GM19372 (cell line): ENCODE data around the gene SEMA3D.
"Not testable (repeated sequence)": the region's sequence is repeated elsewhere in the genome, so short reads cannot be mapped to it uniquely, and the experiment has no call there.

Source experiments
- ATAC-seq: cut with Tn5 transposase; IDR thresholded peaks from one replicate; pipeline ENCODE4 v1.9.1; 2021; ENCODE audit warnings: mild to moderate bottlenecking, low read depth, moderate library complexity; ENCODE audit not compliant: unreplicated experiment

The SEMA3D gene

GRCh38 chr7:85006754-85007153, 180.1 kb downstream of the SEMA3D start:
- ATAC-seq: no peak

DNA sequence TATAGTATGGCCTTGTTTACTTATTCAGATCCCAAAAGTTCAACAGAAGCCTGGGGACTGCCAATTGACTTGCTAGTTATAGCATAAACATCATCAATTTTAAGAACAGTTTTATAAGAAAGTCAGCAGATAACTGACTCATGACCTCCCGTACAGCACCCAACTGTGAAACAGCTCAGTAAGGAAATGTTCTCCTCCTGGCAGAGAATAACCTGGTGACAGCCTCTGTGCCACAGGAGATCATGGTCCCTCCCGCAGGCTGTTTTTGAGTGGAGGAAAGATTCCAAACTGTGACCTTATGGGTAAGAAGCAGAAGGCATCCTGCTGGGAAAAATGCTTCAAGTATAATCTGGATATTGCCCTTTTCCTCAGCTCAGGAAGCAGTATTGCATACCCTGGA, 182.5 kb downstream of the SEMA3D start:
- ATAC-seq: no peak

GRCh38 chr7:85001495-85002345, 185.1 kb downstream of the SEMA3D start:
- no peak for ATAC-seq

- no peak for ATAC-seq
Observed at GRCh38 chr7:85000735-85001350, 186.0 kb downstream of the SEMA3D start.

- ATAC-seq: no peak
Observed at GRCh38 chr7:84999450-84999849, 187.4 kb downstream of the SEMA3D start.

GRCh38 chr7:84998665-84999064, 188.2 kb downstream of the SEMA3D start:
- no peak for ATAC-seq

- no peak for ATAC-seq
Observed at GRCh38 chr7:84997626-84998025, 189.2 kb downstream of the SEMA3D start.

DNA sequence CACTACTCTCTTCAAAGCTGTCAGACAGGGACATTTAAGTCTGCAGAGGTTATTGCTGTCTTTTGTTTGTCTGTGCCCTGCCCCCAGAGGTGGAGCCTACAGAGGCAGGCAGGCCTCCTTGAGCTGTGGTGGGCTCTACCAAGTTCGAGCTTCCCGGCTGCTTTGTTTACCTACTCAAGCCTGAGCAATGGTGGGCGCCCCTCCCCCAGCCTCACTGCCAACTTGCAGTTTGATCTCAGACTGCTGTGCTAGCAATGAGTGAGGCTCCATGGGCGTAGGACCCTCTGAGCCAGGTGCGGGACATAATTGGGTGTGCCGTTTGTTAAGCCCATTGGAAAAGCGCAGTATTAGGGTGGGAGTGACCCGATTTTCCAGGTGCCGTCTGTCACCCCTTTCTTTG, 193.9 kb downstream of the SEMA3D start:
- not testable (repeated sequence) for ATAC-seq

GRCh38 chr7:84985073-84985784, 201.6 kb downstream of the SEMA3D start:
- ATAC-seq: no peak

DNA sequence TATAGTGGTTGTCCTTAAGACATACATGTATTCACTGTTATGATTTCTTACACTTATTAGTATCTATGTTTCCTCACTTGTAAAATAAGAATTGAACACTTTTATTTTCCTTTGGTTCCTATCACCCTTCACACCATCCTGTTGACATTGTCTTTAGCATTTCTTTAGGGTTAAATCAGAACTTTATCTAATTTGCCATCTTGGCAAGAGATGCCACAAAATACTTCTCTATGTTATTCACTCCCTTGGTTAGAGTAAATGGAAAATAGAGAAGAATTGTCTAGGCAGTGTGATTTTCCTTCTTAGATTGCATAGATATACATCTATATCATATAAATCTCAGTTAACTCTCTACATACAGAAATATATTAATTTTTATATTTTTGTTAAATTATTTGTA, 204.7 kb downstream of the SEMA3D start:
- no peak for ATAC-seq

- no peak for ATAC-seq
Observed at GRCh38 chr7:84981055-84981976, 205.5 kb downstream of the SEMA3D start.

GRCh38 chr7:84975586-84976185, 211.2 kb downstream of the SEMA3D start:
- no peak for ATAC-seq

GRCh38 chr7:84971360-84971759, 215.5 kb downstream of the SEMA3D start:
- no peak for ATAC-seq

GRCh38 chr7:84970670-84971069, 216.2 kb downstream of the SEMA3D start:
- no peak for ATAC-seq

GRCh38 chr7:84953234-84953633, 233.6 kb downstream of the SEMA3D start:
- ATAC-seq: no peak

GRCh38 chr7:84950836-84951235, 236.0 kb downstream of the SEMA3D start:
- ATAC-seq: no peak

DNA sequence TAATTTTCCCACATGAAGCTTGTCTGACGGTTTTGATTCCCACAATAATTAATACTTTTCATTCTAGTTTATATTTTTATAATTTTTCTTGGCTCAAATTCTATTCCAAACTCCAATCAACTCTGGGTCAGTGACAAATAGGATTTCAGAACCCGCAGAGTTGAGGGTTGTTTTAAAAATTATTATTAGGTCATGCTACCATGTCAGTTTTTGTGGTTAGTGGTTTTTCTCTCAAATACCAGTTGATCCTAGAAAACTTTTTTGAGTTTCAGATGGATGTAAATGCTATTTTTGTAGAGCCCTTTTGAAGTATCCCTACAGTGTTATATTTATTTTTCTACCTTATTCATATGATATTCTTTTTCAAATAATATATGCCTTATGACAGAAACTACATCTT, 237.4 kb downstream of the SEMA3D start:
- ATAC-seq: no peak

GRCh38 chr7:84949067-84949466, 237.8 kb downstream of the SEMA3D start:
- ATAC-seq: no peak

DNA sequence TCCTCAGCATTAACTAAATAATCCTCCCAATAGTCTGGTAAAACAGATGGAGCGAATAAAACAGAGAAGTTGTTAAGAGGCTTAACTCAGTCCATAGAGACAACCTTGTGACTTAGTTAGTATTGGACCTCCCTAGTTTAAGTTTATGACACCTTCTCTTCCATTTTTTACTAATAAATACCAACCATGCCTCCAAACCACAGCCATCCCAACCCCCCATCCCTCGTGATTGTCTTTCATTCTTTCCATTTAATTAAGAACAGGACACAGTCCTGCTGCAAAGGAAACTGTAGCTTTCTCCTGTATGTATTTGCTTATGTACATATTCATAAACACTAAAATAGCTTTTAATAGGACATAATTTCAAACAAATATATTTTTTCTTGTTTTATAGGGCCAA, 238.2 kb downstream of the SEMA3D start:
- ATAC-seq: no peak

DNA sequence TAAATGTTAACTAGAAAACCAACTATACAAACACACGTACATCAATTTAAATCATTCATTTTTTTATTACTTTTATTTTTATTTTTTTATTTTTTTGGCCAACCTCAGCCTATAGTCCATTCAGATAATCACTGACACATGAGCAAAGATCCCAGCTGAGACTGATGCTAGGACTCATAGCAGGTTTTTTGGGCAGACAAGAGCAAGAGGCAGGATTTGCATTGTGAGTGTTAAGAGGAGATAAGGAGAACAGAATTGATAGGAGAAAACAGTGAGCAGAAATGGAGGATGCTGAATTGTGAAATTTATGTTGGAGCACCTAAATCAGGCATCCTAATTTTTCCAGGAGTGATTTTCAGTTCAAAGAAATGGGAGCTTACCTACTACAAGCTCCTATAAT, 240.3 kb downstream of the SEMA3D start:
- no peak for ATAC-seq
